ENCODE data around the gene MKKS.

MKKS gene

DNA sequence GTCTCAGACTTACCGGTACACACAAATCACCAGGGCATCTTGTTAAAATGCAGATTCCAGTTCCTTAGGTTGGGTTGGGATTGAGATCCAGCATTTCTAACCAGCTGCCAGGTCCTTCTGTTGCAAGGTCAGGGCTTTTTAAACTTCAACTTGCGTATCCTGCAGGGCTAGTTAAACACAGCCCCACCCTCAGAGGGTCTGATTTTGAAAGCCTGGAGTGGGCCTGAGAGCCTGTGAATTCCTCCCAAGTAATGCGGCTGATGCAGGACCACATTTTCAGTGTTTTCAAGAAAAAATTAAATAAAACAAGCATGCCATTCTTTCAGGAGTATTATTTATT, 65.3 kb downstream of the MKKS start:
- no peak for DNase-seq (ENCODE audit: low spot score)

DNA sequence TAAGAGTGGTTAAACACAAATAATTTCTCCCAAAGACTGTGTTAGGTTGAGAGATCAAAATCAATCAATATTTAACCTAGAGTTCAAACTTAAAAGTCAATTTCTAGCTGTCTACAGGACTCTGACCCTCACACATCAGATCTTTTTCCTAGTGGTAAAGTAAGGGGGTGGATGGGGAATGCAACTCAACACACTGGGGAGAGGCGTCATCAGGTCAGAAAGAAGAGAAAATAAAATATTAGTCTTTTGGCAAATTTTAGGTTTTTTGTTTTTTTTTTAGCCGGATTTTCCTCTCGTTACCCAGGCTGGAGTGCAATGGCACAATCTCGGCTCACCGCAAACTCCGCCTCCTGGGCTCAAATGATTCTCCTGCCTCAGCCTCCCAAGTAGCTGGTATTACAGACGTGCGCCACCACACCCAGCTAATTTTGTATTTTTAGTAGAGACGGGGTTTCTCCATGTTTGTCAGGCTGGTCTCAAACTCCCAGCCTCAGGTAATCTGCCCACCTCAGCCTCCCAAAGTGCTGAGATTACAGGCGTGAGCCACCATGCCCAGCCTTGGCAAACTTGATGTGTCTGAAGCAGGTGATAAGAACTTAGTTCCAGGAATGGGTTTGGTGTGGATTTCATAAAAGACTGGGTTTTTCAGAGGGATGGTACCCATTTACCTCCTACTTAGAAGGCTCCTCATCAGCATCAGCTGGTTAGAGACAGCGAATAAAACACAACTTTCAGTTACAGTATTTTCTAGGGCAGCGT, 65.9 kb downstream of the MKKS start:
- DNase-seq (ENCODE audit: low spot score): no peak

DNA sequence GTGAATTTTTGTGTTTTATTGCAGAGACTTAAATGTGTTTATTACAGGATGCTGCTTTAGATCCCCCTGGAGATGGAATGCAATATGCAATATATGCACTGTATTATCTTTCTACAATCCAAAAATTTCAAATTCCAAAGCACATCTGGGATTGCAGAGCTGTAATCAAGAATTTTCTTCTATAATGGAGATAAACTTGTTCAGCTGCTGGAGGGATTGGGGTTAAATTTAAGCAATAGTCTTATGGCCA, 66.4 kb downstream of the MKKS start:
- DNase-seq (ENCODE audit: low spot score): no peak

GRCh38 chr20:10366898-10367692, 66.9 kb downstream of the MKKS start:
- DNase-seq (ENCODE audit: low spot score): no peak

- DNase-seq (ENCODE audit: low spot score): no peak
These were observed 71.3 kb downstream of the MKKS start for GRCh38 chr20:10362674-10363073.

DNA sequence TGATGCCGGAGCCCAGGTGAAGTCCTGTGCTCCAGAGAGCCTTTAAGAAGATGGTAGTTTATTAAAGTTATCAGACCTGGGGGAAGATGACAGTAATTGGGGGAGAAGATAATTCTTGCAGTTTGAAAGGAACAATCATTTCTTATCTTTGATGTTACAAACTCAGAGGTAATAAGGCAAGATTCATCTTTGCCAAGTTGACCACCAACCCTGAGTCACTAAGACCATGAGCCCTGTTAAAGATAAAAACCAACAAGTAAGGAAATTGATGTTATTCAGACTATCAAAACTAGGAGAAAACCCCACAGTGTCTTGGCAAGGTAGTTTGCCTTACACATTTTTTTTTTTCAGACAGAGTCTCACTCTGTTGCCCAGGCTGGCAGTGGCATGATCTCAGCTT, 73.1 kb downstream of the MKKS start:
- no peak for DNase-seq (ENCODE audit: low spot score)

DNA sequence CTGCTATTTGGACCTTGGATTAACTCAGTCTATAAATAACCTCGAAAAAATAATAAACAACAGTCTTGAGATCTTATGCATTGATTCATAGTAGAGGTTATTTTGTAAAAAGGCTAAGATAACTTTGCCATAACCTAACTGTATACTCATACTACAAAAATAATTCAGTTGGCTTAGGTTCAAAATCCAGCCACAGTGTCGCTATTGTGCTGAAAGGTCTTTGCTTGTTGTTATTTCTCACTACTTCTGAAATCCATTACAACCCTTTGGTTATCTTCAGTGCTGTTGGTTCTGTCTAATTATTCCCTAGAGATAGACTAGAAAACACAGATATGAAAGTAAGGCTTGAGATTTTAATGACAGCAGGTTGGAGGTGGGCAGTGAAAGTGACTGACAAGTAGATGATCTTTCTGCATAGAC, 74.4 kb downstream of the MKKS start:
- DNase-seq (ENCODE audit: low spot score): no peak

- no peak for DNase-seq (ENCODE audit: low spot score)
These were observed 76.0 kb downstream of the MKKS start for GRCh38 chr20:10357974-10358373.

- DNase-seq (ENCODE audit: low spot score): no peak
These were observed 76.8 kb downstream of the MKKS start for GRCh38 chr20:10357061-10357708.

DNA sequence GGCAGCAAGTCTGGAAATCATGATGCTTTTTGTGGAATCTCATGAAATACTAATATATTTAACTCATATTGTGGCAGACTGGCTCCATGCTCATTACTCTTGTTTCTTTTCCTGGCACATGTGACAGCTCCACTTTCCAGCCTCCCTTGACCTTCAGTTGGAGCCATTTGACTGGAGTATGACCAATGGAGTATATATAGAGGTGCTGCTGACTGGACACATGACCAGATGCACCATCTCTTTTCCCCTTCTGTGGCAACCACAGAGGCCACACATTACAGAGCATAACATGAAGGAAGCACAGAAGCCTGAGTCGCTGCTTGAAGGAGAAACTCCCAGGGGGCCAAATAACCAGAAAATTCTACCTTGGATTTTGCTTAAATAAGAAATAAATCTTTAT, 77.4 kb downstream of the MKKS start:
- DNase-seq (ENCODE audit: low spot score): no peak

- no peak for DNase-seq (ENCODE audit: low spot score)
These were observed 80.8 kb downstream of the MKKS start for GRCh38 chr20:10352934-10353824.
